GM10266 (cell line): ENCODE data around the gene SSH2.

Experiments
- DNase-seq: peaks from one replicate; pipeline ENCODE4 v3.0.0; 2012; ENCODE audit errors: extremely low spot score
- TF ChIP-seq, protein P1 (sequence below): IDR thresholded peaks from 2 replicates; pipeline ENCODE4 v1.5.1; 2012; ENCODE audit warnings: mild to moderate bottlenecking, low read depth; ENCODE audit not compliant: control insufficient read depth, insufficient read depth; ENCODE audit errors: missing control alignments

SSH2 gene

DNA sequence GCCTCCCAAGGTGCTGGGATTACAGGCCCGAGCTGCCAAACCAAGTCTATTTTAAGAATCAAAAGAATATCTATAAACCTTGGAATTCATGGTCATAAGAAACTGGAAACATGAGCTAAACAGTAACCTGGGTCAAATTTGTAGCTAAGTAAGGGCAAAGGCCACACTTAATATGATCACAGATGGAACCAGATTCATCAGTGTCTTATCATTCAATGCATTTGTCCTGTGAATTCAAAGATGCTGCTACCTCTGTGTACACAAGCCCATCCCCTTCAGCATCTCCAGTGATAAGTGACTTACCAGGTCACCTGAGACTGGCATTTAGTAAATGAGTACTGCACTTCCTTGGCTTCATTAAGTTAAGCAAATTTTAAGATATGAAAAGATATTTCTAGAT is 108.1 kb downstream of the SSH2 start:
- TF ChIP-seq, protein P1, sequence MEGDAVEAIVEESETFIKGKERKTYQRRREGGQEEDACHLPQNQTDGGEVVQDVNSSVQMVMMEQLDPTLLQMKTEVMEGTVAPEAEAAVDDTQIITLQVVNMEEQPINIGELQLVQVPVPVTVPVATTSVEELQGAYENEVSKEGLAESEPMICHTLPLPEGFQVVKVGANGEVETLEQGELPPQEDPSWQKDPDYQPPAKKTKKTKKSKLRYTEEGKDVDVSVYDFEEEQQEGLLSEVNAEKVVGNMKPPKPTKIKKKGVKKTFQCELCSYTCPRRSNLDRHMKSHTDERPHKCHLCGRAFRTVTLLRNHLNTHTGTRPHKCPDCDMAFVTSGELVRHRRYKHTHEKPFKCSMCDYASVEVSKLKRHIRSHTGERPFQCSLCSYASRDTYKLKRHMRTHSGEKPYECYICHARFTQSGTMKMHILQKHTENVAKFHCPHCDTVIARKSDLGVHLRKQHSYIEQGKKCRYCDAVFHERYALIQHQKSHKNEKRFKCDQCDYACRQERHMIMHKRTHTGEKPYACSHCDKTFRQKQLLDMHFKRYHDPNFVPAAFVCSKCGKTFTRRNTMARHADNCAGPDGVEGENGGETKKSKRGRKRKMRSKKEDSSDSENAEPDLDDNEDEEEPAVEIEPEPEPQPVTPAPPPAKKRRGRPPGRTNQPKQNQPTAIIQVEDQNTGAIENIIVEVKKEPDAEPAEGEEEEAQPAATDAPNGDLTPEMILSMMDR: no peak
- no peak for DNase-seq

DNA sequence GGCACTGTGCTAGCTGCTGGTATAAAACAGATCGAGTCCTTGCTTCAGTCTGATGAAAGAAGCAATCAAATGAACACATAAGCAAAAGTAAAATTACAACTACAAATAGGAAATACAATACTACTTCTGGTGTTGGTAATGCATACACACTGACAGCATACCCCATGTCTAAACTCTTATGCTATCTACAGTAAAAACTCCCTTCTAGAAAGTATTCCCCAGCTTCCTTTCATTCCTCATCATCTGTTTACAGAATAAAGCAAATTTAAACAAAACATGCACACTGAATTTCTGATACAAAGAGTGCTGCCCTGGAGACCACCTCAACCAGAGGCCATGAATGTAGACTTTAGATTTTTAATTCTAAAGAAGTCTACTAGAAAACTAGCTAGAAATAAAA is 109.6 kb downstream of the SSH2 start:
- DNase-seq: no peak
- TF ChIP-seq, protein P1: no peak

DNA sequence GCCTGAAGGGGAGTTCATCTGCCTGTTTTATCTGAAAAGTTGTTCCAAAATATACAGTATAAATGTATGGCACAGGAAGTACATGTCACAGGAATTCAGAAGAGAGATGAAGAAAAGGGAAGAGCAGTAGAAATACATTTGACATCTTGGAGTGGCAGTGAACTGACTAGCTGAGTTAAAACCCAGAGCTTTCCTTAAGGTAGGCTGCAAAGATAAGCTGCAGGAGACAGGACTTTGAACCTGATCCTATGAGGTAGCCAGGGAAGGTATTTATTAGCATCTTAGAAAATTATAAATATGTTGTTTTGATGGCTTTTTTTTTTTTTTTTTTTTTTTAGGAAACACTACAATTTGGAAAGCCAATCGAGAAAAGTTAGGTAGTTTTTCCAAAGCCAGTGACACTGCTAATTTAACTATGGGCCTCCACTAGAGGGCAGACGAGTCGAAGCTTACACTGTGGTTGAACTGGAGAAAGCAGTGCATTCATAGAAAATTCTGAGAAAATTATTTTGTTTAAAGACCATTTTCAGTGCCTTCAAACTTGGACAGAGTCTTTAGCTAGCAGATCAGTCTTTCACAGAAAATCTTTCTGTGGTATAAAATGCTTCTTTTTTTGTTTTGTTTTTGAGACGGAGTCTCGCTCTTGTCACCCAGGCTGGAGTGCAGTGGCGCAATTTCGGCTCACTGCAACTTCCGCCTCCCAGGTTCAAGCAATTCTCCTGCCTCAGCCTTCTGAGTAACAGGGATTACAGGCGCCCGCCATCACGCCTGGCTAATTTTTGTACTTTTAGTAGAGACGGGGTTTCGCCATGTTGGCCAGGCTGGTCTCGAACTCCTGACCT is 122.3 kb downstream of the SSH2 start:
- peak; percentile 62 for DNase-seq
- TF ChIP-seq, protein P1: peak; percentile 81

DNA sequence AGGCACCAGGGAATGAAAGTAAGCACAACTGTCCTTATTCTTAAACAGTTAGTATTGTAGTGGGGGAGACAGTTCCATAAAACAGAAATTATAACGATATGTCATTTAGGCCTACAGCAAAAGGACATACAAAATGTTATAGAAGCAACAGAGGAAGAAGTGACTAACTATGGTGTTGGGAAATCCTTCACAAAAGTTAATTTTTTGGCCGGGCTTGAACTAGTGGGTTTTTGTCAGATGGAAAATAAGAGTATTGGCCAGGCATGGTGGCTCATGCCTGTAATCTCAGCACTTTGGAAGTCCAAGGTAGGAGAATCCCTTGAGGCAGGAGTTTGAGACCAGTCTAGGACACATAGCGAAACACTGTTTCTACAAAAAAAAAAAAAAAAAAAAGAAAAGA is 127.8 kb downstream of the SSH2 start:
- TF ChIP-seq, protein P1: no peak
- no peak for DNase-seq

DNA sequence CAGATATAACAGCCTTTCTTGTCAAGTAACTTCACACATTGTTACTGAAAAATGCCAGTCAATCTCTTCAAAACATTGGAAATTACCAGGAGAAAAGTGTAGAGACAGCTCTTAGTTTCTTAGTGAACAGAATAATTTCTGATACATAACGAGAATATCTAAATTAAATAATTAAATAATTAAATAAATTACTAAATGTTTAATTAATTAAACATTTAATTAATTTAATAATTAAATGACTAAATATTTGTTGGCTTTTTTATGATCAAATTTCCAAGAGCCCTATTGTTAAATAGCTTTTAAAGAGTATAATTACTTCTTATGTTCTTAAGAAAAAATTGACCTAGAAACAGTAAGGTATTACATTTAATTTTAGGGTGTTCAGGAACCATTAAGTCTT is 129.6 kb downstream of the SSH2 start:
- TF ChIP-seq, protein P1: no peak
- no peak for DNase-seq

DNA sequence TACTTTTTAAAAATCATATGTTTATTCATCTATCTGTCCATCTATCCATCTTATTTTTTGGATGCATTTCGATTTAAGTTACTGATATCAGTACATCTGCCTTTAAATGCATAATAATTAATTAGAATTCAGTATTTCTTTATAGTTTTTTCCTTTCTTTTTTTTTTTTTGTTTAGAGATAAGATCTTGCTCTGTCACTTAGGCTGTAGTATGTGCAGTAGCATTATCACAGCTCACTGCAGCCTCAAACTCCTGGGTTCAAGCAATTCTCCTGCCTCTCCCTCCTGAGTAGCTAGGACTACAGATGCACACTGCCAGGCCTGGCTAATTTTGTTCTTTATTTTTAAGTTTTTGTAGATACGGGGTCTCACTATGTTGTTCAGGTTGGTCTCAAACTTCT is 133.4 kb downstream of the SSH2 start:
- TF ChIP-seq, protein P1: no peak
- DNase-seq: no peak

DNA sequence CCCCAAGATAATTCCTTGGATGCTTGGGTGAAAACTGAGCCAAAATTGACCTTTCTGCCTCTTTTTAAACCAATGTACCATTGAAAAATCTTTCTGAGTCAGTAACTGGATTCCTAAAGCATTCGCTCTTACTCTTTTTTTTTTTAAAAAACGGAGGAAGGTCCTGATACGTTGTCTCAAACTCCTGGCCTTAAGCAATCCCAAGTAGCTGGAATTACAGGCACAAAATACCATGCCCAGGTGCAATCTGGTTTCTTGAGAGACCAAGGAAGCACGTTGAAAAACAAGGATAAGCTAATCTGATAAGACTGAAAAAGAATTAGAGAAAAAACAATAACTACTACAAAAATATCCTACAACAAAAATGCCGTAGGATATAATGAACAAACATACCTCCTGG is 136.5 kb downstream of the SSH2 start:
- DNase-seq: no peak
- TF ChIP-seq, protein P1: no peak
